ENCODE measurements around the gene MYO5C. TPM values are rescaled to one million over a fixed set of nuclear protein-coding genes. Genes with fewer than 3 reads are reported as not detected.
"Not testable (repeated sequence)": the region's sequence is repeated elsewhere in the genome, so short reads cannot be mapped to it uniquely, and the experiment has no call there.

The MYO5C gene
- polyA plus RNA-seq, 1 donor: 8.5 TPM

GRCh38 chr15:52179278-52180195 lies 116.1 kb downstream of the MYO5C start:
- DNase-seq (ENCODE audit: low read depth): peak; percentile 46

- no peak for DNase-seq (ENCODE audit: low read depth)
These were observed 116.8 kb downstream of the MYO5C start for GRCh38 chr15:52178765-52179164.

- DNase-seq (ENCODE audit: low read depth): no peak
These were observed 122.7 kb downstream of the MYO5C start for GRCh38 chr15:52172869-52173268.

GRCh38 chr15:52171807-52172206 lies 123.8 kb downstream of the MYO5C start:
- DNase-seq (ENCODE audit: low read depth): no peak

- no peak for DNase-seq (ENCODE audit: low read depth)
These were observed 124.2 kb downstream of the MYO5C start for GRCh38 chr15:52171386-52171785.

GRCh38 chr15:52170199-52170598 lies 125.4 kb downstream of the MYO5C start:
- DNase-seq (ENCODE audit: low read depth): not testable (repeated sequence)

GRCh38 chr15:52165494-52166131 lies 130.0 kb downstream of the MYO5C start:
- DNase-seq (ENCODE audit: low read depth): not testable (repeated sequence)

GRCh38 chr15:52164631-52165265 lies 130.9 kb downstream of the MYO5C start:
- no peak for DNase-seq (ENCODE audit: low read depth)

GRCh38 chr15:52163321-52164190 lies 132.0 kb downstream of the MYO5C start:
- DNase-seq (ENCODE audit: low read depth): no peak

- DNase-seq (ENCODE audit: low read depth): no peak
These were observed 132.7 kb downstream of the MYO5C start for GRCh38 chr15:52162876-52163275.

GRCh38 chr15:52162260-52162659 lies 133.3 kb downstream of the MYO5C start:
- DNase-seq (ENCODE audit: low read depth): no peak

- DNase-seq (ENCODE audit: low read depth): no peak
These were observed 134.1 kb downstream of the MYO5C start for GRCh38 chr15:52161406-52161966.

- no peak for DNase-seq (ENCODE audit: low read depth)
These were observed 136.0 kb downstream of the MYO5C start for GRCh38 chr15:52159645-52160044.

- DNase-seq (ENCODE audit: low read depth): no peak
These were observed 137.4 kb downstream of the MYO5C start for GRCh38 chr15:52158084-52158765.

- DNase-seq (ENCODE audit: low read depth): no peak
These were observed 139.7 kb downstream of the MYO5C start for GRCh38 chr15:52155878-52156277.

- DNase-seq (ENCODE audit: low read depth): no peak
These were observed 140.4 kb downstream of the MYO5C start for GRCh38 chr15:52154896-52155865.

GRCh38 chr15:52153900-52154895 lies 141.4 kb downstream of the MYO5C start:
- no peak for DNase-seq (ENCODE audit: low read depth)

GRCh38 chr15:52151353-52151752 lies 144.3 kb downstream of the MYO5C start:
- DNase-seq (ENCODE audit: low read depth): no peak
